ENCODE results near the gene TRPM8. TPM values are rescaled to one million over a fixed set of nuclear protein-coding genes. Genes with fewer than 3 reads are reported as not detected.

Gene TRPM8
- polyA plus RNA-seq, 1 experiment, result 0.11 TPM

DNA sequence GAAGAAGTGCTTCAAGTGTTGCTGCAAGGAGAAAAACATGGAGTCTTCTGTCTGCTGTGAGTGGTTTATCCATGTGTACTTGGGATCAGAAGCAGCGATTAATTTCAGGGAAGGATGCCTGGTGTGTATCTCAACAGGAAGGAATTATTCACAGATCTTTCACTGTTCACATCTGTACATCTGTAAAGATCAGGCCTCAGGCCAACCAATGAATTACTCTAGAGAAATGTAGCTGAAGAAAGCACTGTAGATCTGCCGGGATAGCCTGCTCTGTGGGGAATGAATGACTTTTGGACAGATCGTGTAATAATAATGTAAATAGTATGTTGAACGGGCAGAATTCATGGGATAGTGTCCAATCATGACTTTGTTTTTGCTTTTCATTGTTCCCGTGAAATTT lies 79.3 kb downstream of the TRPM8 start:
- Histone ChIP-seq H3K9me3 (ENCODE audit: control insufficient read depth, insufficient read depth, low read length) (no peaks in the 10 kb centered on the region), H3K27ac (ENCODE audit: low read depth, low read length) (no peak overlapping the region), H3K4me3 (ENCODE audit: low read depth, low read length) (no peak overlapping the region), H3K27me3 (ENCODE audit: control insufficient read depth, insufficient read depth, low read length) (no peaks in the 10 kb centered on the region)
- POLR2A ChIA-PET, result no interaction called here
- TF ChIP-seq CTCF (IDR thresholded peaks at IDR 0.05; ENCODE audit: low read depth, low read length), result no peak
- peak; percentile 20 for DNase-seq (ENCODE audit: low read depth, low spot score)
- CTCF ChIA-PET, result no interaction called here

GRCh38 chr2:233997707-233998106 lies 80.5 kb downstream of the TRPM8 start:
- Histone ChIP-seq H3K9me3 (ENCODE audit: control insufficient read depth, insufficient read depth, low read length) (no peaks in the 10 kb centered on the region), H3K4me3 (ENCODE audit: low read depth, low read length) (no peak overlapping the region), H3K27ac (ENCODE audit: low read depth, low read length) (no peak overlapping the region), H3K27me3 (ENCODE audit: control insufficient read depth, insufficient read depth, low read length) (no peaks in the 10 kb centered on the region)
- no peak for TF ChIP-seq CTCF (IDR thresholded peaks at IDR 0.05; ENCODE audit: low read depth, low read length)
- ChIA-PET POLR2A (no interaction called here), CTCF (no interaction called here)
- DNase-seq (ENCODE audit: low read depth, low spot score), result no peak

GRCh38 chr2:233999182-233999581 lies 82.0 kb downstream of the TRPM8 start:
- Histone ChIP-seq H3K27me3 (ENCODE audit: control insufficient read depth, insufficient read depth, low read length) (no peaks in the 10 kb centered on the region), H3K27ac (ENCODE audit: low read depth, low read length) (no peak overlapping the region), H3K4me3 (ENCODE audit: low read depth, low read length) (no peak overlapping the region), H3K9me3 (ENCODE audit: control insufficient read depth, insufficient read depth, low read length) (no peaks in the 10 kb centered on the region)
- POLR2A ChIA-PET, result no interaction called here
- no peak for DNase-seq (ENCODE audit: low read depth, low spot score)
- no peak for TF ChIP-seq CTCF (IDR thresholded peaks at IDR 0.05; ENCODE audit: low read depth, low read length)
- CTCF ChIA-PET, result no interaction called here

DNA sequence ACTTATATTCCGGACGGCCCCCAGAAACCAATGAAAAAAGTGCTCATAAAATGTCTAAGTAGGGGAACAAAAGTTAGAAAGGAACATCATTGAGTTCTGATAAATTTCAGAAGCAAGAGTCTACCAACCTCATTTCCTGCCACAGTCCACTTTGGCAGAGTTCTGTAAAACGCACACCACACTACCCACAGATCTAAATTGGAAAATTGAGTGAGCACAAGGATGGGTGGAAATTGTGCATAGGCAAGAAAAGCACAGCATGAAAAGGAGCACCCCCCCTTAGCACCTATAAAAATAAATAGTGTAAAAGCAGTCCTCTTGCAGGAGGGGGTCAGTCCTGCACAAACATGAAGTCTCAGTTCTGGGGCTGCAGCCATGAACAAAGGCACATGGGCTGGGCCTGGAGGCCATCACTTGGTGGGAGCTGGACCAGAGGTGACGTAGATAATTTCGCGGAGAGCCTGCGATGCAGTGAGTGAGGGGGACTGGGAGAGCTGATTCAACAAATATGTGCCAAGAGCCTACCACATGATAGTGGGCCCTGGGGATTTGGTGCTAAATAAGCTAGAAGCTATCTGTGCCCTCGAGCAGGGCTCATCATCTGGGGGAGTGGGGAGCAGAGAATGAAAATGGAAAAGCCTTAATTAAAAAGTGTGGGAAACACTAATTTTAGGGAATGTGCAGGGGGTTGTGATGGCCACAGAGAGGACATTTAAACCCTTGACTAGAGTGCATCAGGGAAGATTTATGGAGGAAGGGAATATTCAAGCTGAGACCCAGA lies 84.4 kb downstream of the TRPM8 start:
- Histone ChIP-seq H3K27ac (ENCODE audit: low read depth, low read length) (no peak overlapping the region), H3K9me3 (ENCODE audit: control insufficient read depth, insufficient read depth, low read length) (no peaks in the 10 kb centered on the region), H3K4me3 (ENCODE audit: low read depth, low read length) (no peak overlapping the region), H3K27me3 (ENCODE audit: control insufficient read depth, insufficient read depth, low read length) (no peaks in the 10 kb centered on the region)
- ChIA-PET POLR2A (no interaction called here), CTCF (no interaction called here)
- no peak for TF ChIP-seq CTCF (IDR thresholded peaks at IDR 0.05; ENCODE audit: low read depth, low read length)
- no peak for DNase-seq (ENCODE audit: low read depth, low spot score)

DNA sequence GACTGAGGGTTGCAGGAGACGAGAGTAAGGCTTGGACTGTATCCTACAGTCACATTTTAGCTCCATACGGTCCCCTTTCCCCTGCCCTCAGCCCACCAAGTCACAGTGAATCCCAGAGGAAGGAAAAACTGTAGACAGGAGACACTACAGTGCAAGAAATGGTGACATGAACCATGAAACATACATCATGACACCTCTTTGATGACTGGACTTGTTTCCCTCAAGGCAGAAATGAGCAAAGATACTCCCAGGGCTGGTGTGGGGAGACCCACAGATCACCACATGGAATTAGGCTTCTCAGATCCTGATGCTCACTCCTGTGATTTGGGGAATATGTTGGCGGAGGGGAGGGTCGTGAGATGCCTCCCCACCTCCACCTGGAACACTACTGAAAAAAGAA lies 85.1 kb downstream of the TRPM8 start:
- TF ChIP-seq CTCF (IDR thresholded peaks at IDR 0.05; ENCODE audit: low read depth, low read length), result no peak

More for the DNA sequence above, 85.1 kb downstream of the TRPM8 start:
- no peaks in the 10 kb centered on the region for H3K27me3 ChIP-seq (ENCODE audit: control insufficient read depth, insufficient read depth, low read length)
- no peak overlapping the region for H3K27ac ChIP-seq (ENCODE audit: low read depth, low read length)
- H3K9me3 ChIP-seq (ENCODE audit: control insufficient read depth, insufficient read depth, low read length), result no peaks in the 10 kb centered on the region
- no peak for DNase-seq (ENCODE audit: low read depth, low spot score)
- no peak overlapping the region for H3K4me3 ChIP-seq (ENCODE audit: low read depth, low read length)
- ChIA-PET POLR2A (no interaction called here), CTCF (interaction anchor here (1.0 kb wide), 1 partner anchor 10 kb away, joined by 3 read pairs; no protein-coding TSS in a partner anchor)

All from AG04450 (cell line).